Activated naive CD4-positive, alpha-beta T cell treated with anti-CD3 and anti-CD28 coated beads, Interleukin-2, amount 10 ng/mL, durations not matched to agents 5 hours and 36 hours (primary cell): Measurements from ENCODE around the gene PXDC1. TPM values are rescaled to one million over a fixed set of nuclear protein-coding genes. Genes with fewer than 3 reads are reported as not detected.

Experiments used
- total RNA-seq, 2 experiments: library from RNA; stranded (reverse); gene quantifications; one replicate each; pipeline ENCODE4 v1.2.3, GENCODE V29; 2021

Gene PXDC1, protein sequence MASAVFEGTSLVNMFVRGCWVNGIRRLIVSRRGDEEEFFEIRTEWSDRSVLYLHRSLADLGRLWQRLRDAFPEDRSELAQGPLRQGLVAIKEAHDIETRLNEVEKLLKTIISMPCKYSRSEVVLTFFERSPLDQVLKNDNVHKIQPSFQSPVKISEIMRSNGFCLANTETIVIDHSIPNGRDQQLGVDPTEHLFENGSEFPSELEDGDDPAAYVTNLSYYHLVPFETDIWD
- not detected for total RNA-seq

DNA sequence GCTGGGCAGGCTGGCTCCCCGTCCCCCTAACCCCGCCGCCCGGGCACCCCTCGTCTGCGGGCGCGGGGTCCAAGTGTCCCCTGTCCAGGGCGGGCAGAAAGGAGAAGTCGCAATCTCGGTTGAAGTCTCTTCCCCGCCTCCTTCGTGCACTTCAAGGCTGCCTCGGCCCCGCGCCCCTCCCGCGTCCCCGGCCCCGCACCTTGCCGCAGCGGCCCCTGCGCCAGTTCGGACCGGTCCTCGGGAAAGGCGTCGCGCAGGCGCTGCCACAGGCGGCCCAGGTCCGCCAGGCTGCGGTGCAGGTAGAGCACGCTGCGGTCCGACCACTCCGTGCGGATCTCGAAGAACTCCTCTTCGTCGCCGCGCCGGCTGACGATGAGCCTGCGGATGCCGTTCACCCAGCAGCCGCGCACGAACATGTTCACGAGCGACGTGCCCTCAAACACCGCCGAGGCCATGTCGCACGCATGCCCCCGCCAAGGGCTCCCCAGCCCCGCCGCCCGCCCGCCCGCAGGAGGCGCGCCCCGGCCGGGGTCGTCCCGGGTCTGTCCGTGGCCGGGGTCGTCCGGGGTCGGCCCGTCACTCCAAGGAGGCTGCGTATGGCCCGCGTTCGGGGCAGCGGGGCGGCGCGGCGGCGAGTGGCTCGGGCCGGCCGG, at the start of gene PXDC1:
Gene PXDC1, minus strand, starts transcription at position 637 of the 653 bp plus-strand sequence. Its CDS starts 182 bp downstream, at position 455.

Other genes with a start within 250 kb of the PXDC1 start
- gene FAM50B, start 97.7 kb upstream of the PXDC1 start, total RNA-seq, result 10 to 100 TPM; 11.0 to 11.1 TPM